Keratinocyte (primary cell): ENCODE results near the gene RIC1. TPM values are rescaled to one million over a fixed set of nuclear protein-coding genes. Genes with fewer than 3 reads are reported as not detected.

ENCODE experiments used
- DNase-seq: peaks from one replicate; pipeline ENCODE4 v3.0.0-alpha.2; 2011; ENCODE audit warnings: low read depth, missing footprints, low spot score
- FAIRE-seq: peaks from 2 replicates; lab custom pipeline; 2011; peaks lifted over from hg19 to GRCh38; lab: Jason Lieb, UNC
- H2AFZ ChIP-seq: 2 replicates; pipeline ENCODE4 v1.6.0; 2012; ENCODE audit warnings: low read length, control low read depth, inconsistent platforms; ENCODE audit not compliant: control insufficient read depth
- H3K27ac ChIP-seq: 2 replicates; pipeline ENCODE4 v1.5.1; 2011; ENCODE audit warnings: low read length; ENCODE audit not compliant: control insufficient read depth, insufficient read depth
- H3K27me3 ChIP-seq: 3 replicates; pipeline ENCODE4 v1.6.0; 2011; ENCODE audit warnings: low read length; ENCODE audit not compliant: control insufficient read depth, insufficient read depth; ENCODE audit errors: extremely low read depth
- H3K36me3 ChIP-seq, 2 experiments: 2 replicates in 1 of 2; 3 replicates in 1 of 2; pipeline ENCODE4 v1.5.1; 2011; ENCODE audit warnings: low read length in 2 of 2, mild to moderate bottlenecking in 1 of 2; ENCODE audit not compliant: control insufficient read depth in 2 of 2, insufficient read depth in 2 of 2; ENCODE audit errors: extremely low read depth in 1 of 2
- H3K4me1 ChIP-seq: 3 replicates; pipeline ENCODE4 v1.5.1; 2011; ENCODE audit warnings: low read length; ENCODE audit not compliant: control insufficient read depth, insufficient read depth; ENCODE audit errors: extremely low read depth
- H3K4me2 ChIP-seq: 3 replicates; pipeline ENCODE4 v1.6.0; 2011; ENCODE audit warnings: low read depth, low read length; ENCODE audit not compliant: control insufficient read depth, insufficient read depth; ENCODE audit errors: extremely low read depth
- H3K4me3 ChIP-seq, 3 experiments: fragments of 200-600 bp in 1 of 3; sonication (generic) in 1 of 3; 2 replicates in 2 of 3; 3 replicates in 1 of 3; pipeline ENCODE4 v1.5.1; 2011 to 2016; ENCODE audit warnings: low read length in 3 of 3, mild to moderate bottlenecking in 3 of 3, control low read depth in 2 of 3, inconsistent platforms in 1 of 3, low read depth in 1 of 3, mixed read lengths in 1 of 3, mixed run types in 1 of 3, moderate library complexity in 1 of 3; ENCODE audit not compliant: control insufficient read depth in 2 of 3, insufficient read depth in 2 of 3; ENCODE audit errors: extremely low read depth in 1 of 3
- H3K79me2 ChIP-seq: 2 replicates; pipeline ENCODE4 v1.6.0; 2012; ENCODE audit warnings: low read length; ENCODE audit not compliant: control insufficient read depth, insufficient read depth
- H3K9ac ChIP-seq: 3 replicates; pipeline ENCODE4 v1.6.0; 2011; ENCODE audit warnings: low read length; ENCODE audit not compliant: control insufficient read depth, insufficient read depth; ENCODE audit errors: extremely low read depth
- H3K9me1 ChIP-seq: 3 replicates; pipeline ENCODE4 v1.6.0; 2011; ENCODE audit warnings: low read length; ENCODE audit not compliant: control insufficient read depth, insufficient read depth; ENCODE audit errors: extremely low read depth
- H3K9me3 ChIP-seq: 2 replicates; pipeline ENCODE4 v1.5.1; 2012; ENCODE audit warnings: low read depth, low read length; ENCODE audit not compliant: control insufficient read depth
- H4K20me1 ChIP-seq: 3 replicates; pipeline ENCODE4 v1.6.0; 2011; ENCODE audit warnings: low read length; ENCODE audit not compliant: control insufficient read depth, insufficient read depth; ENCODE audit errors: extremely low read depth
- EZH2 ChIP-seq: IDR thresholded peaks from one replicate; pipeline ENCODE4 v1.6.1; 2012; ENCODE audit warnings: inconsistent platforms, mild to moderate bottlenecking, low read length, moderate library complexity
- dilution Hi-C: fragments of 300-500 bp; cut with MboI; formaldehyde crosslinking; loops from one replicate; pipeline ENCODE4 v1.7.0; 2020; ENCODE audit warnings: low sequenced_read_pairs; ENCODE audit not compliant: extremely low pct_ligation_motif_present
- polyA plus RNA-seq, 5 experiments: library from polyadenylated mRNA; depleted of rRNA in 3 of 5; stranded (reverse) in 3 of 5; stranded (forward) in 1 of 5; unstranded in 1 of 5; fragments of >200 nt; gene quantifications; 1 replicate in 1 of 5; 2 replicates in 3 of 5; 3 replicates in 1 of 5; pipeline versions ENCODE4 v1.2.1 to v1.2.3, GENCODE V29; 2011 to 2012; ENCODE audit warnings: missing spikeins in 2 of 5, low read depth in 1 of 5, low replicate concordance in 1 of 5
- TF ChIP-seq, protein P1 (sequence below), 3 experiments: IDR thresholded peaks in 1 of 3; conservative IDR thresholded peaks in 1 of 3; optimal IDR thresholded peaks in 1 of 3; 2 replicates in 2 of 3; 3 replicates in 1 of 3; pipeline versions ENCODE3 to v1.5.1; 2011; ENCODE audit warnings: low read length in 3 of 3, mild to moderate bottlenecking in 3 of 3, moderate library complexity in 2 of 3, control low read depth in 1 of 3, inconsistent platforms in 1 of 3; ENCODE audit not compliant: insufficient read depth in 2 of 3; ENCODE audit errors: extremely low read depth in 1 of 3

Gene RIC1
- polyA plus RNA-seq, 1 donor (not counting 4 experiments of a cell fraction or from before 2014, with no cell fraction given): 20.5 TPM

DNA sequence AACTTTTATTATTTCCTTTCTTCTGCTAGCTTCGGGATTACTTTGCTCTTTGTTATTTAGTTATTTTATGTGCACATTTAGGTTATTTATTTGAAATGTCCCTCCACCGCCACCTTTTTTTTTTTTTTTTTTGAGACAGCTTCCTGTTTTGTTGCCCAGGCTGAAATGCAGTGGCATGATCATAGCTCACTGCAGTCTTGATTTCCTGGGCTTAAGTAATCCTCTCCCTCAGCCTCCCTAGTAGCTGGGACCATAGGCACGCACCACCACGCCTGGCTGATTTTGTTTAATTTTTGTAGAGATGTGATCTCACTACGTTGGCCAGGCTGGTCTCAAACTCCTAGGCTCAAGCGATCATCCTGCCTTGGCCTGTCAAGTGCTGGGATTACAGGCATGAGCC lies 38.5 kb downstream of the RIC1 start:
- no peak overlapping the region for H3K4me2 ChIP-seq
- no peaks in the 10 kb centered on the region for H3K9me3 ChIP-seq
- FAIRE-seq (no peak), DNase-seq (no peak)
- no peaks in the 10 kb centered on the region for H3K9me1 ChIP-seq
- peaks cover 3% of the 10 kb centered on the region for H4K20me1 ChIP-seq
- no peak overlapping the region for H3K4me3 ChIP-seq
- no peak overlapping the region for H3K27ac ChIP-seq
- H3K36me3 ChIP-seq: peaks cover 0 to 2% of the 10 kb centered on the region in 2 experiments
- H3K9ac ChIP-seq: no peak overlapping the region
- H3K27me3 ChIP-seq: no peaks in the 10 kb centered on the region
- TF ChIP-seq EZH2: no peak
- TF ChIP-seq, protein P1, sequence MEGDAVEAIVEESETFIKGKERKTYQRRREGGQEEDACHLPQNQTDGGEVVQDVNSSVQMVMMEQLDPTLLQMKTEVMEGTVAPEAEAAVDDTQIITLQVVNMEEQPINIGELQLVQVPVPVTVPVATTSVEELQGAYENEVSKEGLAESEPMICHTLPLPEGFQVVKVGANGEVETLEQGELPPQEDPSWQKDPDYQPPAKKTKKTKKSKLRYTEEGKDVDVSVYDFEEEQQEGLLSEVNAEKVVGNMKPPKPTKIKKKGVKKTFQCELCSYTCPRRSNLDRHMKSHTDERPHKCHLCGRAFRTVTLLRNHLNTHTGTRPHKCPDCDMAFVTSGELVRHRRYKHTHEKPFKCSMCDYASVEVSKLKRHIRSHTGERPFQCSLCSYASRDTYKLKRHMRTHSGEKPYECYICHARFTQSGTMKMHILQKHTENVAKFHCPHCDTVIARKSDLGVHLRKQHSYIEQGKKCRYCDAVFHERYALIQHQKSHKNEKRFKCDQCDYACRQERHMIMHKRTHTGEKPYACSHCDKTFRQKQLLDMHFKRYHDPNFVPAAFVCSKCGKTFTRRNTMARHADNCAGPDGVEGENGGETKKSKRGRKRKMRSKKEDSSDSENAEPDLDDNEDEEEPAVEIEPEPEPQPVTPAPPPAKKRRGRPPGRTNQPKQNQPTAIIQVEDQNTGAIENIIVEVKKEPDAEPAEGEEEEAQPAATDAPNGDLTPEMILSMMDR (optimal IDR thresholded peaks at IDR 0.05 in 1 of 3, IDR thresholded peaks at IDR 0.05 in 1 of 3, conservative IDR thresholded peaks at IDR 0.05 in 1 of 3; ENCODE audit: extremely low read depth in 1 of 3, insufficient read depth in 2 of 3, low read length in 3 of 3): no peak
- H3K4me1 ChIP-seq: no peaks in the 10 kb centered on the region
- H2AFZ ChIP-seq: no peak overlapping the region
- peaks cover 85% of the 10 kb centered on the region for H3K79me2 ChIP-seq
- dilution Hi-C loops: no loop called here

DNA sequence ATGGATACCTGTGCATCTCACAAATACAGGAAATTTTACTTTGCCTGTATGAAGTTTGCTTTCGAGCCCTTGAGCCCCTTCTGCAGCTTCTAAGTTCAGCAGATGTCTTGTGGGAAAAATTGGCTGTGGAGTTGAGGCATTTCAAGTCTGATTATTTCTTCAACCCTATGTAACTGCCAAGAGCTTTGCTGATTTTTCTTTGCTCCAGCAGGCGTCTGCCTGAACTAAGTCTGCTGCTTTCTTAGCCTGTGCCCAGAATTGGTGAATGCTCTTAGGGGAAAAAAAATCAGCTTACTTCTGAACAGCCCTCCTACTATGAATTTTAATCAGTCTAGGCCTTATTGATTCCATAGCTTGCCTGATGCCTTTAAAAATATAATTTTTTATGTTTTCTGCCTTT lies 41.2 kb downstream of the RIC1 start:
- peaks cover 2% of the 10 kb centered on the region for H3K4me1 ChIP-seq
- no peak overlapping the region for H2AFZ ChIP-seq
- peaks cover 74% of the 10 kb centered on the region for H3K79me2 ChIP-seq
- no peak overlapping the region for H3K4me2 ChIP-seq
- TF ChIP-seq EZH2: no peak
- TF ChIP-seq, protein P1 (optimal IDR thresholded peaks at IDR 0.05 in 1 of 3, IDR thresholded peaks at IDR 0.05 in 1 of 3, conservative IDR thresholded peaks at IDR 0.05 in 1 of 3; ENCODE audit: extremely low read depth in 1 of 3, insufficient read depth in 2 of 3, low read length in 3 of 3): no peak
- FAIRE-seq (no peak), DNase-seq (no peak)
- dilution Hi-C loops: no loop called here
- no peak overlapping the region for H3K9ac ChIP-seq
- H3K27ac ChIP-seq: no peak overlapping the region
- H3K36me3 ChIP-seq: peaks cover 0 to 2% of the 10 kb centered on the region in 2 experiments
- H4K20me1 ChIP-seq: peaks cover 3% of the 10 kb centered on the region
- no peak overlapping the region for H3K4me3 ChIP-seq
- no peaks in the 10 kb centered on the region for H3K27me3 ChIP-seq
- no peaks in the 10 kb centered on the region for H3K9me3 ChIP-seq
- no peaks in the 10 kb centered on the region for H3K9me1 ChIP-seq
